ENCODE measurements around the gene DNAJB4.

DNA sequence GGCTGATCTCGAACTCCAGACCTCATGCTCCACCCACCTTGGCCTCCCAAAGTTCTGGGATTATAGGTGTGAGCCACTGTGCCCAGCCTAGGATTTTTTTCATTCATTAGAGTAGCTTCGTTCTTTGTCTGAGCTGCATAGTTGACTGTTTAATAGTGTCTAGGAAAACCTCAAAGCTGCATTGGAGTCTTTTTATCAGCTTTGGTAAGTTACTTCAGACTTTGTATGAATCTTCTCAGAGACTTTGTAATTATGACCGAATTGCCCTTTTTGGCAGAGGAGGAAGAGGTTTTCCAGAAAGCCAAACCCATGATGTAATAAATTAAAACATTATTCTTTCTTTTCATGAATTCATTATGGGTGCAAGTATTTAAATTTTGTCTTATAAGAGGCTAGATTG, 5.1 kb downstream of the DNAJB4 start:
- TF ChIP-seq EZH2 (IDR thresholded peaks at IDR 0.05) (no peak), POLR2AphosphoS5 (IDR thresholded peaks at IDR 0.05; ENCODE audit: borderline replicate concordance, low read depth, low read length) (no peak), FOXP2 (optimal IDR thresholded peaks at IDR 0.05; ENCODE audit: control extremely low read depth, extremely low read length, insufficient read depth) (no peak)
